WTC11 (cell line): ENCODE data around the gene ST6GALNAC1. TPM values are rescaled to one million over a fixed set of nuclear protein-coding genes. Genes with fewer than 3 reads are reported as not detected.

Source experiments
- ATAC-seq: fragments of 200-7000 bp; cut with Tn5 transposase; 2 replicates; pipeline ENCODE4 v1.10.0; 2021; ENCODE audit warnings: mild to moderate bottlenecking, moderate library complexity
- CTCF ChIA-PET: fragments of 300-600 bp; sonication (Branson Sonifier 250); formaldehyde crosslinking; loops from one replicate; lab custom pipeline; 2021; ENCODE audit warnings: antibody characterized with exemption; lab: Charles Lee
- POLR2A ChIA-PET: fragments of 350-600 bp; sonication (Branson Sonifier 250); formaldehyde crosslinking; loops from one replicate; lab custom pipeline; 2021; ENCODE audit warnings: antibody characterized with exemption; lab: Charles Lee
- DNase-seq: peaks from one replicate; pipeline ENCODE4 v3.0.0; 2021; ENCODE audit warnings: low spot score
- H3K27ac Mint-ChIP-seq: 2 replicates; pipeline ENCODE4 v1.8.0; 2021; ENCODE audit warnings: mixed read lengths
- H3K27me3 Mint-ChIP-seq: 2 replicates; pipeline ENCODE4 v1.8.0; 2021; ENCODE audit warnings: low read depth, mild to moderate bottlenecking, moderate library complexity, mixed read lengths
- H3K36me3 Mint-ChIP-seq: 2 replicates; pipeline ENCODE4 v1.8.0; 2021; ENCODE audit warnings: mixed read lengths
- H3K4me1 Mint-ChIP-seq: 2 replicates; pipeline ENCODE4 v1.8.0; 2022; ENCODE audit warnings: mixed read lengths
- H3K4me3 Mint-ChIP-seq: 2 replicates; pipeline ENCODE4 v1.8.0; 2021; ENCODE audit warnings: mild to moderate bottlenecking, moderate library complexity, mixed read lengths
- H3K9me3 Mint-ChIP-seq: 2 replicates; pipeline ENCODE4 v1.8.0; 2021; ENCODE audit warnings: mixed read lengths
- CBFB ChIP-seq: sonication (generic); formaldehyde crosslinking; IDR thresholded peaks from 2 replicates; pipeline ENCODE4 v1.8.1; 2022; ENCODE audit warnings: mild to moderate bottlenecking, low read depth, missing genetic modification reagents
- EMX1 ChIP-seq: fragments of 250-450 bp; sonication (Bioruptor Pico); IDR thresholded peaks from 2 replicates; pipeline ENCODE4 v1.8.0; 2021; ENCODE audit warnings: mild to moderate bottlenecking
- FOXK1 ChIP-seq: sonication (generic); formaldehyde crosslinking; IDR thresholded peaks from 2 replicates; pipeline ENCODE4 v1.8.0; 2022; ENCODE audit warnings: mild to moderate bottlenecking, moderate library complexity, missing genetic modification reagents
- FOXP1 ChIP-seq: sonication (generic); formaldehyde crosslinking; IDR thresholded peaks from 2 replicates; pipeline ENCODE4 v1.8.0; 2022; ENCODE audit warnings: missing genetic modification reagents, mild to moderate bottlenecking, moderate library complexity, borderline replicate concordance
- IRF2 ChIP-seq: sonication (generic); formaldehyde crosslinking; IDR thresholded peaks from 2 replicates; pipeline ENCODE4 v1.8.0; 2022; ENCODE audit warnings: low read depth, missing genetic modification reagents, borderline replicate concordance
- JAZF1 ChIP-seq: fragments of 250-450 bp; sonication (Bioruptor Pico); IDR thresholded peaks from 2 replicates; pipeline ENCODE4 v1.9.0; 2021; ENCODE audit warnings: moderate library complexity, mild to moderate bottlenecking, inconsistent platforms
- MXD4 ChIP-seq: fragments of 250-450 bp; sonication (Bioruptor Pico); IDR thresholded peaks from 2 replicates; pipeline ENCODE4 v1.8.0; 2021; ENCODE audit warnings: mild to moderate bottlenecking, moderate library complexity, borderline replicate concordance
- SP1 ChIP-seq: sonication (generic); formaldehyde crosslinking; conservative IDR thresholded peaks from 2 replicates; pipeline ENCODE4 v1.8.1; 2022; ENCODE audit warnings: missing genetic modification reagents
- TCF7 ChIP-seq: sonication (generic); formaldehyde crosslinking; IDR thresholded peaks from 2 replicates; pipeline ENCODE4 v1.8.0; 2022; ENCODE audit warnings: mild to moderate bottlenecking, low read depth, missing genetic modification reagents, moderate library complexity
- TP53 ChIP-seq: sonication (generic); formaldehyde crosslinking; IDR thresholded peaks from 2 replicates; pipeline ENCODE4 v1.8.1; 2023; ENCODE audit warnings: mild to moderate bottlenecking, missing genetic modification reagents
- ZNF121 ChIP-seq: sonication (generic); formaldehyde crosslinking; IDR thresholded peaks from 2 replicates; pipeline ENCODE4 v1.8.0; 2023; ENCODE audit warnings: missing genetic modification reagents
- ZNF671 ChIP-seq: fragments of 250-450 bp; sonication (Bioruptor Pico); IDR thresholded peaks from 2 replicates; pipeline ENCODE4 v1.8.0; 2021; ENCODE audit warnings: mild to moderate bottlenecking
- total RNA-seq: library from RNA; stranded (reverse); gene quantifications from 3 replicates; pipeline ENCODE4 v1.2.3, GENCODE V29; 2021
- TF ChIP-seq, protein P1 (sequence below): sonication (generic); formaldehyde crosslinking; IDR thresholded peaks from 2 replicates; pipeline ENCODE4 v1.8.1; 2023; ENCODE audit warnings: mild to moderate bottlenecking, missing genetic modification reagents
- TF ChIP-seq, protein P2 (sequence below): sonication (generic); formaldehyde crosslinking; IDR thresholded peaks from 2 replicates; pipeline ENCODE4 v1.8.0; 2022; ENCODE audit warnings: mild to moderate bottlenecking, missing genetic modification reagents
- TF ChIP-seq, protein P3 (sequence below): sonication (generic); formaldehyde crosslinking; IDR thresholded peaks from 2 replicates; pipeline ENCODE4 v1.8.1; 2022; ENCODE audit warnings: missing genetic modification reagents, borderline replicate concordance
- TF ChIP-seq, protein P4 (sequence below): sonication (generic); formaldehyde crosslinking; IDR thresholded peaks from 2 replicates; pipeline ENCODE4 v1.8.1; 2023; ENCODE audit warnings: mild to moderate bottlenecking, missing genetic modification reagents
- TF ChIP-seq, protein P5 (sequence below): sonication (generic); formaldehyde crosslinking; IDR thresholded peaks from 2 replicates; pipeline ENCODE4 v1.8.0; 2022; ENCODE audit warnings: missing genetic modification reagents
- TF ChIP-seq, protein P6 (sequence below): fragments of 250-450 bp; sonication (Bioruptor Pico); IDR thresholded peaks from 2 replicates; pipeline ENCODE4 v1.9.0; 2021; ENCODE audit warnings: mild to moderate bottlenecking
- TF ChIP-seq, protein P7 (sequence below): sonication (generic); formaldehyde crosslinking; IDR thresholded peaks from 2 replicates; pipeline ENCODE4 v1.8.1; 2022; ENCODE audit warnings: low read depth, mild to moderate bottlenecking, moderate library complexity, missing genetic modification reagents, borderline replicate concordance

ST6GALNAC1 gene
- total RNA-seq, 1 experiment from 2014 or later: 0.13 TPM

DNA sequence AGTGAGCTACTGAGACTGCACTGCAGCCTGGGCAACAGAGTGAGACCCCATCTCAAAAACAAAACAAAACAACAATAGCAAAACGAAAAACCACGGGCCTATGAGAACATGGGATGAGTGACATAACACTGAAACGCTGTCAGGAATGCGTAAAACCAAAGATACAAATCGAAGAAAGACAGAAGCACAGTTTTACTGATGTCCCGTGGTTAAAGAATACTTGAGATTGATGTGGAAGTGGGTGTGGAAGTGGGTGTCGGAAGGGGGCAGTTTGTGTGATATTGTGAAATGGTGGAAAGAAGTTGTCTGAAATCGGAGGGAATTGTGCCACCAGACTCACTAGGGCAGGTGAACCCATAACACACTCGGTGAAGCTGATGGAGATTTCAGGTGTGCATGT lies 67.4 kb downstream of the ST6GALNAC1 start:
- Mint-ChIP-seq H3K9me3 (no peaks in the 10 kb centered on the region; the same call in 1 of the 2 replicates), H3K27me3 (peaks cover 24% of the 10 kb centered on the region), H3K36me3 (no peaks in the 10 kb centered on the region; the same call in 1 of the 2 replicates), H3K4me1 (peaks cover 5% of the 10 kb centered on the region), H3K4me3 (no peak overlapping the region), H3K27ac (no peak overlapping the region)
- TF ChIP-seq IRF2 (CRISPR knock-in tag): no peak
- TF ChIP-seq, protein P1, sequence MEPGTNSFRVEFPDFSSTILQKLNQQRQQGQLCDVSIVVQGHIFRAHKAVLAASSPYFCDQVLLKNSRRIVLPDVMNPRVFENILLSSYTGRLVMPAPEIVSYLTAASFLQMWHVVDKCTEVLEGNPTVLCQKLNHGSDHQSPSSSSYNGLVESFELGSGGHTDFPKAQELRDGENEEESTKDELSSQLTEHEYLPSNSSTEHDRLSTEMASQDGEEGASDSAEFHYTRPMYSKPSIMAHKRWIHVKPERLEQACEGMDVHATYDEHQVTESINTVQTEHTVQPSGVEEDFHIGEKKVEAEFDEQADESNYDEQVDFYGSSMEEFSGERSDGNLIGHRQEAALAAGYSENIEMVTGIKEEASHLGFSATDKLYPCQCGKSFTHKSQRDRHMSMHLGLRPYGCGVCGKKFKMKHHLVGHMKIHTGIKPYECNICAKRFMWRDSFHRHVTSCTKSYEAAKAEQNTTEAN: no peak
- no peak for TF ChIP-seq MXD4
- no peak for TF ChIP-seq CBFB (CRISPR knock-in tag)
- TF ChIP-seq, protein P2, sequence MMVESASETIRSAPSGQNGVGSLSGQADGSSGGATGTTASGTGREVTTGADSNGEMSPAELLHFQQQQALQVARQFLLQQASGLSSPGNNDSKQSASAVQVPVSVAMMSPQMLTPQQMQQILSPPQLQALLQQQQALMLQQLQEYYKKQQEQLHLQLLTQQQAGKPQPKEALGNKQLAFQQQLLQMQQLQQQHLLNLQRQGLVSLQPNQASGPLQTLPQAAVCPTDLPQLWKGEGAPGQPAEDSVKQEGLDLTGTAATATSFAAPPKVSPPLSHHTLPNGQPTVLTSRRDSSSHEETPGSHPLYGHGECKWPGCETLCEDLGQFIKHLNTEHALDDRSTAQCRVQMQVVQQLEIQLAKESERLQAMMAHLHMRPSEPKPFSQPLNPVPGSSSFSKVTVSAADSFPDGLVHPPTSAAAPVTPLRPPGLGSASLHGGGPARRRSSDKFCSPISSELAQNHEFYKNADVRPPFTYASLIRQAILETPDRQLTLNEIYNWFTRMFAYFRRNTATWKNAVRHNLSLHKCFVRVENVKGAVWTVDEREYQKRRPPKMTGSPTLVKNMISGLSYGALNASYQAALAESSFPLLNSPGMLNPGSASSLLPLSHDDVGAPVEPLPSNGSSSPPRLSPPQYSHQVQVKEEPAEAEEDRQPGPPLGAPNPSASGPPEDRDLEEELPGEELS (CRISPR knock-in tag): no peak
- TF ChIP-seq ZNF121 (CRISPR knock-in tag): 0 out of 2 replicates have a peak, but pooled peaks have one; percentile 2
- TF ChIP-seq JAZF1: no peak
- TF ChIP-seq, protein P3, sequence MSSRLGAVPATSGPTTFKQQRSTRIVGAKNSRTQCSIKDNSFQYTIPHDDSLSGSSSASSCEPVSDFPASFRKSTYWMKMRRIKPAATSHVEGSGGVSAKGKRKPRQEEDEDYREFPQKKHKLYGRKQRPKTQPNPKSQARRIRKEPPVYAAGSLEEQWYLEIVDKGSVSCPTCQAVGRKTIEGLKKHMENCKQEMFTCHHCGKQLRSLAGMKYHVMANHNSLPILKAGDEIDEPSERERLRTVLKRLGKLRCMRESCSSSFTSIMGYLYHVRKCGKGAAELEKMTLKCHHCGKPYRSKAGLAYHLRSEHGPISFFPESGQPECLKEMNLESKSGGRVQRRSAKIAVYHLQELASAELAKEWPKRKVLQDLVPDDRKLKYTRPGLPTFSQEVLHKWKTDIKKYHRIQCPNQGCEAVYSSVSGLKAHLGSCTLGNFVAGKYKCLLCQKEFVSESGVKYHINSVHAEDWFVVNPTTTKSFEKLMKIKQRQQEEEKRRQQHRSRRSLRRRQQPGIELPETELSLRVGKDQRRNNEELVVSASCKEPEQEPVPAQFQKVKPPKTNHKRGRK (CRISPR knock-in tag): no peak
- ATAC-seq (no peak), DNase-seq (no peak)
- ChIA-PET CTCF (interaction anchor here (0.9 to 3.5 kb wide), 4 partner anchors 9 to 53 kb away, joined by 3 to 20 read pairs (median 4); no protein-coding TSS in a partner anchor), POLR2A (no interaction called here)

DNA sequence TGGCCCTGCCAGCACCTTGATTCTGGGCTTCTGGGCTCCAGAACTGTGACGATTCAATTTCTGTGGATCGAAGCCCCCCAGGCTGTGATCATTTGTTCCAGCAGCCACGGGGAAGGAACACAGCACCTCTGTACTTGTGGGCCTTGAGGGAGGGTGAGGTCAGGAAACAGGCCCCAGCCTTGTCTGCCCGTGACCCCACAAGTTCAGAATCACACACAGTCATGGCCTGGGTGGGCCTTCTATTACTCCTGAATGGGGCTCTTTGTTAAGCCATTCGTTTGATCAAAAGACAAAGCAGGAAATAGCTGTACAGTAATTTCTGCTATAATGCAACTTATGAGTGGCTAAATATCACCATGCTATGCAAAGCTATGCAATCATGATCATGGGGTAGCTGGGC lies 68.0 kb downstream of the ST6GALNAC1 start:
- POLR2A ChIA-PET: interaction anchor here (0.5 kb wide), 1 partner anchor 41 kb away, joined by 4 read pairs; no protein-coding TSS in a partner anchor
- no peak for DNase-seq
- no peak for ATAC-seq
- Mint-ChIP-seq H3K27ac (no peak overlapping the region), H3K36me3 (peaks cover 4% of the 10 kb centered on the region; the same call in 1 of the 2 replicates), H3K4me3 (no peak overlapping the region), H3K9me3 (no peaks in the 10 kb centered on the region; the same call in 1 of the 2 replicates), H3K27me3 (peaks cover 19% of the 10 kb centered on the region), H3K4me1 (no peaks in the 10 kb centered on the region)
- CTCF ChIA-PET: interaction anchor here (0.7 to 3.5 kb wide), 2 partner anchors 9 to 48 kb away, joined by 4 to 20 read pairs; no protein-coding TSS in a partner anchor
- TF ChIP-seq SP1: no peak
- TF ChIP-seq ZNF671 (CRISPR knock-in tag): no peak
- TF ChIP-seq, protein P4, sequence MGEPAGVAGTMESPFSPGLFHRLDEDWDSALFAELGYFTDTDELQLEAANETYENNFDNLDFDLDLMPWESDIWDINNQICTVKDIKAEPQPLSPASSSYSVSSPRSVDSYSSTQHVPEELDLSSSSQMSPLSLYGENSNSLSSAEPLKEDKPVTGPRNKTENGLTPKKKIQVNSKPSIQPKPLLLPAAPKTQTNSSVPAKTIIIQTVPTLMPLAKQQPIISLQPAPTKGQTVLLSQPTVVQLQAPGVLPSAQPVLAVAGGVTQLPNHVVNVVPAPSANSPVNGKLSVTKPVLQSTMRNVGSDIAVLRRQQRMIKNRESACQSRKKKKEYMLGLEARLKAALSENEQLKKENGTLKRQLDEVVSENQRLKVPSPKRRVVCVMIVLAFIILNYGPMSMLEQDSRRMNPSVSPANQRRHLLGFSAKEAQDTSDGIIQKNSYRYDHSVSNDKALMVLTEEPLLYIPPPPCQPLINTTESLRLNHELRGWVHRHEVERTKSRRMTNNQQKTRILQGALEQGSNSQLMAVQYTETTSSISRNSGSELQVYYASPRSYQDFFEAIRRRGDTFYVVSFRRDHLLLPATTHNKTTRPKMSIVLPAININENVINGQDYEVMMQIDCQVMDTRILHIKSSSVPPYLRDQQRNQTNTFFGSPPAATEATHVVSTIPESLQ (CRISPR knock-in tag): no peak
- TF ChIP-seq FOXP1 (CRISPR knock-in tag): no peak
- no peak for TF ChIP-seq TP53 (CRISPR knock-in tag)
- TF ChIP-seq, protein P5, sequence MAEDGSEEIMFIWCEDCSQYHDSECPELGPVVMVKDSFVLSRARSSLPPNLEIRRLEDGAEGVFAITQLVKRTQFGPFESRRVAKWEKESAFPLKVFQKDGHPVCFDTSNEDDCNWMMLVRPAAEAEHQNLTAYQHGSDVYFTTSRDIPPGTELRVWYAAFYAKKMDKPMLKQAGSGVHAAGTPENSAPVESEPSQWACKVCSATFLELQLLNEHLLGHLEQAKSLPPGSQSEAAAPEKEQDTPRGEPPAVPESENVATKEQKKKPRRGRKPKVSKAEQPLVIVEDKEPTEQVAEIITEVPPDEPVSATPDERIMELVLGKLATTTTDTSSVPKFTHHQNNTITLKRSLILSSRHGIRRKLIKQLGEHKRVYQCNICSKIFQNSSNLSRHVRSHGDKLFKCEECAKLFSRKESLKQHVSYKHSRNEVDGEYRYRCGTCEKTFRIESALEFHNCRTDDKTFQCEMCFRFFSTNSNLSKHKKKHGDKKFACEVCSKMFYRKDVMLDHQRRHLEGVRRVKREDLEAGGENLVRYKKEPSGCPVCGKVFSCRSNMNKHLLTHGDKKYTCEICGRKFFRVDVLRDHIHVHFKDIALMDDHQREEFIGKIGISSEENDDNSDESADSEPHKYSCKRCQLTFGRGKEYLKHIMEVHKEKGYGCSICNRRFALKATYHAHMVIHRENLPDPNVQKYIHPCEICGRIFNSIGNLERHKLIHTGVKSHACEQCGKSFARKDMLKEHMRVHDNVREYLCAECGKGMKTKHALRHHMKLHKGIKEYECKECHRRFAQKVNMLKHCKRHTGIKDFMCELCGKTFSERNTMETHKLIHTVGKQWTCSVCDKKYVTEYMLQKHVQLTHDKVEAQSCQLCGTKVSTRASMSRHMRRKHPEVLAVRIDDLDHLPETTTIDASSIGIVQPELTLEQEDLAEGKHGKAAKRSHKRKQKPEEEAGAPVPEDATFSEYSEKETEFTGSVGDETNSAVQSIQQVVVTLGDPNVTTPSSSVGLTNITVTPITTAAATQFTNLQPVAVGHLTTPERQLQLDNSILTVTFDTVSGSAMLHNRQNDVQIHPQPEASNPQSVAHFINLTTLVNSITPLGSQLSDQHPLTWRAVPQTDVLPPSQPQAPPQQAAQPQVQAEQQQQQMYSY (CRISPR knock-in tag): no peak
- TF ChIP-seq EMX1 (CRISPR knock-in tag): no peak
- TF ChIP-seq, protein P6, sequence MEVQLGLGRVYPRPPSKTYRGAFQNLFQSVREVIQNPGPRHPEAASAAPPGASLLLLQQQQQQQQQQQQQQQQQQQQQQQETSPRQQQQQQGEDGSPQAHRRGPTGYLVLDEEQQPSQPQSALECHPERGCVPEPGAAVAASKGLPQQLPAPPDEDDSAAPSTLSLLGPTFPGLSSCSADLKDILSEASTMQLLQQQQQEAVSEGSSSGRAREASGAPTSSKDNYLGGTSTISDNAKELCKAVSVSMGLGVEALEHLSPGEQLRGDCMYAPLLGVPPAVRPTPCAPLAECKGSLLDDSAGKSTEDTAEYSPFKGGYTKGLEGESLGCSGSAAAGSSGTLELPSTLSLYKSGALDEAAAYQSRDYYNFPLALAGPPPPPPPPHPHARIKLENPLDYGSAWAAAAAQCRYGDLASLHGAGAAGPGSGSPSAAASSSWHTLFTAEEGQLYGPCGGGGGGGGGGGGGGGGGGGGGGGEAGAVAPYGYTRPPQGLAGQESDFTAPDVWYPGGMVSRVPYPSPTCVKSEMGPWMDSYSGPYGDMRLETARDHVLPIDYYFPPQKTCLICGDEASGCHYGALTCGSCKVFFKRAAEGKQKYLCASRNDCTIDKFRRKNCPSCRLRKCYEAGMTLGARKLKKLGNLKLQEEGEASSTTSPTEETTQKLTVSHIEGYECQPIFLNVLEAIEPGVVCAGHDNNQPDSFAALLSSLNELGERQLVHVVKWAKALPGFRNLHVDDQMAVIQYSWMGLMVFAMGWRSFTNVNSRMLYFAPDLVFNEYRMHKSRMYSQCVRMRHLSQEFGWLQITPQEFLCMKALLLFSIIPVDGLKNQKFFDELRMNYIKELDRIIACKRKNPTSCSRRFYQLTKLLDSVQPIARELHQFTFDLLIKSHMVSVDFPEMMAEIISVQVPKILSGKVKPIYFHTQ: no peak
- TF ChIP-seq FOXK1 (CRISPR knock-in tag): no peak
- TF ChIP-seq, protein P7, sequence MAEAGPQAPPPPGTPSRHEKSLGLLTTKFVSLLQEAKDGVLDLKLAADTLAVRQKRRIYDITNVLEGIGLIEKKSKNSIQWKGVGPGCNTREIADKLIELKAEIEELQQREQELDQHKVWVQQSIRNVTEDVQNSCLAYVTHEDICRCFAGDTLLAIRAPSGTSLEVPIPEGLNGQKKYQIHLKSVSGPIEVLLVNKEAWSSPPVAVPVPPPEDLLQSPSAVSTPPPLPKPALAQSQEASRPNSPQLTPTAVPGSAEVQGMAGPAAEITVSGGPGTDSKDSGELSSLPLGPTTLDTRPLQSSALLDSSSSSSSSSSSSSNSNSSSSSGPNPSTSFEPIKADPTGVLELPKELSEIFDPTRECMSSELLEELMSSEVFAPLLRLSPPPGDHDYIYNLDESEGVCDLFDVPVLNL (CRISPR knock-in tag): no peak
- no peak for TF ChIP-seq TCF7
